Activated naive CD8-positive, alpha-beta T cell treated with anti-CD3 and anti-CD28 coated beads for 36 hours (primary cell): Measurements from ENCODE around the gene DENND11. TPM values are rescaled to one million over a fixed set of nuclear protein-coding genes. Genes with fewer than 3 reads are reported as not detected.
A peak's percentile ranks its signal among the peaks of the same experiment; 100 is the strongest.

Source experiments
- DNase-seq: peaks from one replicate; pipeline ENCODE4 v3.0.0; 2021
- H3K27ac Mint-ChIP-seq: one replicate; pipeline ENCODE4 v1.8.0; 2022; ENCODE audit warnings: mild to moderate bottlenecking, moderate library complexity, mixed read lengths
- H3K27me3 Mint-ChIP-seq: one replicate; pipeline ENCODE4 v1.8.0; 2022; ENCODE audit warnings: mild to moderate bottlenecking, mixed read lengths
- H3K36me3 Mint-ChIP-seq: one replicate; pipeline ENCODE4 v1.8.0; 2021; ENCODE audit warnings: mild to moderate bottlenecking, mixed read lengths
- H3K4me1 Mint-ChIP-seq: one replicate; pipeline ENCODE4 v1.8.0; 2021; ENCODE audit warnings: mixed read lengths
- H3K4me3 Mint-ChIP-seq: one replicate; pipeline ENCODE4 v1.8.0; 2022; ENCODE audit warnings: mild to moderate bottlenecking, moderate library complexity, mixed read lengths
- H3K9me3 Mint-ChIP-seq: one replicate; pipeline ENCODE4 v1.8.0; 2022; ENCODE audit warnings: mixed read lengths
- total RNA-seq, 2 experiments: library from RNA; stranded (reverse); gene quantifications; one replicate each; pipeline ENCODE4 v1.2.3, GENCODE V29; 2021

The DENND11 gene
- total RNA-seq, 2 experiments from 2014 or later: 29.9 to 32.9 TPM

- H3K27me3 Mint-ChIP-seq: no peaks in the 10 kb centered on the region
- H3K27ac Mint-ChIP-seq: no peak overlapping the region
- peaks cover 14% of the 10 kb centered on the region for H3K36me3 Mint-ChIP-seq
- peaks cover 16% of the 10 kb centered on the region for H3K4me1 Mint-ChIP-seq
- DNase-seq: no peak
- H3K9me3 Mint-ChIP-seq: no peaks in the 10 kb centered on the region
- no peak overlapping the region for H3K4me3 Mint-ChIP-seq
Measured at GRCh38 chr7:141676618-141677017, 25.3 kb downstream of the DENND11 start.

- H3K9me3 Mint-ChIP-seq: no peaks in the 10 kb centered on the region
- peaks cover 16% of the 10 kb centered on the region for H3K4me1 Mint-ChIP-seq
- no peak for DNase-seq
- no peaks in the 10 kb centered on the region for H3K27me3 Mint-ChIP-seq
- no peak overlapping the region for H3K4me3 Mint-ChIP-seq
- H3K36me3 Mint-ChIP-seq: peaks cover 16% of the 10 kb centered on the region
- peak overlapping the region; percentile 46 for H3K27ac Mint-ChIP-seq
Measured at GRCh38 chr7:141675436-141676215, 26.3 kb downstream of the DENND11 start.

- Mint-ChIP-seq H3K27ac (no peak overlapping the region), H3K9me3 (no peaks in the 10 kb centered on the region), H3K27me3 (no peaks in the 10 kb centered on the region), H3K4me1 (peaks cover 16% of the 10 kb centered on the region), H3K4me3 (no peak overlapping the region), H3K36me3 (peaks cover 14% of the 10 kb centered on the region)
- peak; percentile 11 for DNase-seq
Measured at GRCh38 chr7:141674702-141675101, 27.3 kb downstream of the DENND11 start.

- H3K9me3 Mint-ChIP-seq: no peaks in the 10 kb centered on the region
- H3K4me1 Mint-ChIP-seq: peaks cover 15% of the 10 kb centered on the region
- DNase-seq: no peak
- no peak overlapping the region for H3K27ac Mint-ChIP-seq
- H3K36me3 Mint-ChIP-seq: peaks cover 14% of the 10 kb centered on the region
- no peaks in the 10 kb centered on the region for H3K27me3 Mint-ChIP-seq
- no peak overlapping the region for H3K4me3 Mint-ChIP-seq
Measured at GRCh38 chr7:141674171-141674671, 27.7 kb downstream of the DENND11 start.

- peaks cover 14% of the 10 kb centered on the region for H3K36me3 Mint-ChIP-seq
- no peak overlapping the region for H3K4me3 Mint-ChIP-seq
- peaks cover 10% of the 10 kb centered on the region for H3K4me1 Mint-ChIP-seq
- no peaks in the 10 kb centered on the region for H3K9me3 Mint-ChIP-seq
- no peak for DNase-seq
- no peak overlapping the region for H3K27ac Mint-ChIP-seq
- no peaks in the 10 kb centered on the region for H3K27me3 Mint-ChIP-seq
Measured at GRCh38 chr7:141673346-141673745, 28.6 kb downstream of the DENND11 start.

- no peak for DNase-seq
- H3K36me3 Mint-ChIP-seq: peaks cover 14% of the 10 kb centered on the region
- no peak overlapping the region for H3K4me3 Mint-ChIP-seq
- no peaks in the 10 kb centered on the region for H3K27me3 Mint-ChIP-seq
- H3K27ac Mint-ChIP-seq: peak overlapping the region; percentile 1
- peaks cover 10% of the 10 kb centered on the region for H3K4me1 Mint-ChIP-seq
- H3K9me3 Mint-ChIP-seq: no peaks in the 10 kb centered on the region
Measured at GRCh38 chr7:141671705-141672496, 30.1 kb downstream of the DENND11 start.

- no peak for DNase-seq
- no peaks in the 10 kb centered on the region for H3K27me3 Mint-ChIP-seq
- no peaks in the 10 kb centered on the region for H3K4me1 Mint-ChIP-seq
- no peaks in the 10 kb centered on the region for H3K9me3 Mint-ChIP-seq
- peaks cover 16% of the 10 kb centered on the region for H3K36me3 Mint-ChIP-seq
- no peak overlapping the region for H3K4me3 Mint-ChIP-seq
- no peak overlapping the region for H3K27ac Mint-ChIP-seq
Measured at GRCh38 chr7:141668853-141669252, 33.1 kb downstream of the DENND11 start.

GRCh38 chr7:141666071-141666470 is 35.9 kb downstream of the DENND11 start:
- no peak for DNase-seq
- Mint-ChIP-seq H3K4me1 (peaks cover 8% of the 10 kb centered on the region), H3K27ac (peak overlapping the region; percentile 27), H3K27me3 (no peaks in the 10 kb centered on the region), H3K9me3 (no peaks in the 10 kb centered on the region), H3K4me3 (no peak overlapping the region), H3K36me3 (peaks cover 12% of the 10 kb centered on the region)

- Mint-ChIP-seq H3K27ac (peak overlapping the region; percentile 27), H3K9me3 (no peaks in the 10 kb centered on the region), H3K27me3 (no peaks in the 10 kb centered on the region), H3K36me3 (peaks cover 12% of the 10 kb centered on the region), H3K4me1 (peaks cover 8% of the 10 kb centered on the region), H3K4me3 (no peak overlapping the region)
- no peak for DNase-seq
Measured at GRCh38 chr7:141665208-141666035, 36.5 kb downstream of the DENND11 start.

GRCh38 chr7:141664450-141664849 is 37.5 kb downstream of the DENND11 start:
- Mint-ChIP-seq H3K9me3 (no peaks in the 10 kb centered on the region), H3K27ac (no peak overlapping the region), H3K4me3 (no peak overlapping the region), H3K27me3 (no peaks in the 10 kb centered on the region), H3K36me3 (peaks cover 12% of the 10 kb centered on the region), H3K4me1 (peaks cover 8% of the 10 kb centered on the region)
- DNase-seq: no peak

GRCh38 chr7:141663081-141663849 is 38.7 kb downstream of the DENND11 start:
- Mint-ChIP-seq H3K4me1 (peaks cover 8% of the 10 kb centered on the region), H3K27ac (peak overlapping the region; percentile 66), H3K9me3 (no peaks in the 10 kb centered on the region), H3K27me3 (no peaks in the 10 kb centered on the region), H3K36me3 (peaks cover 12% of the 10 kb centered on the region), H3K4me3 (no peak overlapping the region)
- DNase-seq: no peak

- DNase-seq: no peak
- Mint-ChIP-seq H3K27me3 (no peaks in the 10 kb centered on the region), H3K4me1 (peaks cover 8% of the 10 kb centered on the region), H3K9me3 (no peaks in the 10 kb centered on the region), H3K36me3 (peaks cover 9% of the 10 kb centered on the region), H3K4me3 (no peak overlapping the region), H3K27ac (peak overlapping the region; percentile 1)
Measured at GRCh38 chr7:141660259-141660658, 41.7 kb downstream of the DENND11 start.

- DNase-seq: no peak
- peaks cover 9% of the 10 kb centered on the region for H3K36me3 Mint-ChIP-seq
- no peak overlapping the region for H3K27ac Mint-ChIP-seq
- no peaks in the 10 kb centered on the region for H3K27me3 Mint-ChIP-seq
- H3K4me1 Mint-ChIP-seq: peaks cover 10% of the 10 kb centered on the region
- no peak overlapping the region for H3K4me3 Mint-ChIP-seq
- no peaks in the 10 kb centered on the region for H3K9me3 Mint-ChIP-seq
Measured at GRCh38 chr7:141659501-141659900, 42.5 kb downstream of the DENND11 start.

GRCh38 chr7:141654551-141654950 is 47.4 kb downstream of the DENND11 start:
- peak; percentile 50 for DNase-seq
- Mint-ChIP-seq H3K4me1 (peaks cover 4% of the 10 kb centered on the region), H3K36me3 (peaks cover 4% of the 10 kb centered on the region), H3K4me3 (no peak overlapping the region), H3K27me3 (no peaks in the 10 kb centered on the region), H3K9me3 (no peaks in the 10 kb centered on the region), H3K27ac (peak overlapping the region; percentile 76)
